ENCODE data around the gene RUNX1. TPM values are rescaled to one million over a fixed set of nuclear protein-coding genes. Genes with fewer than 3 reads are reported as not detected.
"Not testable (repeated sequence)": the region's sequence is repeated elsewhere in the genome, so short reads cannot be mapped to it uniquely, and the experiment has no call there.

The RUNX1 gene
- total RNA-seq, 1 donor from 2014 or later = 92.1 TPM

DNA sequence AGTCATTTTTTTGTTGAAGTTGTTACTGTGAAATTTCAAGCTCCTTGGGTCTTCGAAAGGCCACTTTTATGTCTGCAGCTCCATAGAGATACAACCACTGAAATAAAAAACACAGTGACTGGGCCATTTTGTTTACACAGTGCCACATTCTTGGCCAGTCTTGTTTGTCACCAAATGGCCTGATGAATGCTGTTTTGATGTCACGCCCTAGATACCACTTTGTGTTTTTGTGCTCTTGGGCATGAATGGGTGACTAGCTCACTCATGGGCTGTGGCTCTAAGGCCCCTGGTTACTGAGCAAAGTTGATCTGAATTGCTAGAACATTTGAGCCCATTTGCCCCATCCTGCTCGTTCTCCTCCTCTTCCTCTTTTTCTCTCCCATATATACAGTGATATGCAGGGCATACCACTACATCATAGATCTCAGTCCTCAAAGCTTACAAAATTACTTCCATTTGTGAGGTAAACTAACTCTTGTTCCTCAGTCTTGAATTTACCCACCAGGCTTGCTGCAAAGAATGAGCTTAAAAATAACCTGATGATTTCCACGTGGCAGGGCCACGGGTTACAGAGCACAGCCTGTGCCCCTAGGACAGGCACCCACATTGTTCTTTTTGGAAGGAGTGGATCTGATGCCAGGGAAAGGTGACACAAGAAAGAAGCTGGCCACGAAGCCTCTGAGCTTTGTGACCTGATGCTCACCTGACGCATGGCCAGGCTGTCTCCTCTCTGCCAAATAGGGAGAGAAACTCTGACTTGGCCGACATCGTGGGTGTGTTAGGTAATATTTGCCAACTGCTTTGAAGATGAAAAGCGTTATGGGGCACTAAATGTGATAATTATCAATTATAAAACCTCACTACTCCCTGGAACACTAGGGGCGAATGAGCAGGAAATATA lies 92.4 kb downstream of the RUNX1 start:
- intact Hi-C loops (cut with micrococcal nuclease) = no loop called here
- CTCF ChIA-PET = no interaction called here
- Mint-ChIP-seq H3K4me1 (peaks cover 18% of the 10 kb centered on the region), H3K27ac (no peak overlapping the region), H3K9me3 (peaks cover 4% of the 10 kb centered on the region), H3K4me3 (no peak overlapping the region), H3K36me3 (ENCODE audit: low read depth) (peaks cover 35% of the 10 kb centered on the region), H3K27me3 (no peaks in the 10 kb centered on the region)
- POLR2A ChIA-PET = no interaction called here
- no peak for ATAC-seq (ENCODE audit: low read depth)
- no peak for DNase-seq
- TF ChIP-seq CTCF (IDR thresholded peaks at IDR 0.05) = no peak

- Mint-ChIP-seq H3K4me3 (no peak overlapping the region), H3K9me3 (peaks cover 2% of the 10 kb centered on the region), H3K27ac (no peak overlapping the region), H3K4me1 (peaks cover 18% of the 10 kb centered on the region), H3K27me3 (no peaks in the 10 kb centered on the region), H3K36me3 (ENCODE audit: low read depth) (peaks cover 24% of the 10 kb centered on the region)
- ATAC-seq (ENCODE audit: low read depth) (no peak), DNase-seq (no peak)
- no peak for TF ChIP-seq CTCF (IDR thresholded peaks at IDR 0.05)
- intact Hi-C loops (cut with micrococcal nuclease) = no loop called here
- CTCF ChIA-PET = interaction anchor here (1.2 kb wide), 1 partner anchor 97 kb away, joined by 3 read pairs; no protein-coding TSS in a partner anchor
- POLR2A ChIA-PET = interaction anchor here (1.3 to 1.4 kb wide), 2 partner anchors 14 to 20 kb away, joined by 3 read pairs; no protein-coding TSS in a partner anchor
Observed at GRCh38 chr21:34953950-34954349, 95.2 kb downstream of the RUNX1 start.

DNA sequence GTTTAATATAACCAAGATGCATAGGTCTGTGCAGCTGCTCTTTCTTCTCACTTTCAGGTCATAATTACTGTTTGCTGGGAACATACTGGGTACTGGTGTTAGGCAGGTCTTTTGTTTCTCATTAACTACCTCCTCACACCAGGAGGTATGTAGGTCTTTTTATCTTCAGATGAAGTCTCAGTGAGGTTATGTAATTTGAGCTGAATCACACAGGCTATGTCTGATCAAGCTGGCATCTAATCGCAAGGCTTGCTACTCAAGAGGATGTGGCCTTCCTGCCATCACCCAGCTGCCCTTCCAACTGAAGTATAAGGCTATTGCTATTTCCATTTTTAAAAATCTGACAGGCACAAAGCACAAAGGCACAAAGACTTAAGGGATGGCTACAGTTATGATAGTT lies 96.4 kb downstream of the RUNX1 start:
- TF ChIP-seq CTCF (IDR thresholded peaks at IDR 0.05) = no peak
- ATAC-seq (ENCODE audit: low read depth) (no peak), DNase-seq (no peak)
- H3K27ac Mint-ChIP-seq = no peak overlapping the region
- CTCF ChIA-PET = interaction anchor here (1.2 to 1.8 kb wide), 2 partner anchors 99 to 207 kb away, joined by 3 to 4 read pairs; no protein-coding TSS in a partner anchor
- no peak overlapping the region for H3K4me3 Mint-ChIP-seq
- intact Hi-C loops (cut with micrococcal nuclease) = no loop called here
- peaks cover 2% of the 10 kb centered on the region for H3K9me3 Mint-ChIP-seq
- no peaks in the 10 kb centered on the region for H3K27me3 Mint-ChIP-seq
- peaks cover 20% of the 10 kb centered on the region for H3K4me1 Mint-ChIP-seq
- POLR2A ChIA-PET = interaction anchor here (1.4 kb wide), 1 partner anchor 19 kb away, joined by 3 read pairs; no protein-coding TSS in a partner anchor
- peaks cover 22% of the 10 kb centered on the region for H3K36me3 Mint-ChIP-seq (ENCODE audit: low read depth)

DNA sequence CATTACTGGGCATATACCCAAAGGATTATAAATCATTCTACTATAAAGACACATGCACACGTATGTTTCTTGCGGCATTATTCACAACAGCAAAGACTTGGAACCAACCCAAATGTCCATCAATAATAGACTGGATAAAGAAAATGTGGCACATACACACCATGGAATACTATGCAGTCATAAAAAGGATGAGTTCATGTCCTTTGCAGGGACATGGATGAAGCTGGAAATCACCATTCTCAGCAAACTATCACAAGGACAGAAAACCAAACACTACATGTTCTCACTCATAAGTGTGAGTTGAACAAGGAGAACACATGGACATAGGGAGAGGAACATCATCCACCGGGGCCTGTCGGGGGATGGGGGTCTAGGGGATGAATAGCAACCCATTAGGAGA lies 97.2 kb downstream of the RUNX1 start:
- H3K27ac Mint-ChIP-seq; H3K27me3 Mint-ChIP-seq; DNase-seq; intact Hi-C loops (cut with micrococcal nuclease); H3K9me3 Mint-ChIP-seq; ATAC-seq (ENCODE audit: low read depth); H3K4me3 Mint-ChIP-seq; POLR2A ChIA-PET: not testable (repeated sequence)
- Mint-ChIP-seq H3K4me1 (peaks cover 28% of the 10 kb centered on the region), H3K36me3 (ENCODE audit: low read depth) (peaks cover 20% of the 10 kb centered on the region)
- CTCF ChIA-PET = interaction anchor here (1.8 kb wide), 1 partner anchor 206 kb away, joined by 4 read pairs; no protein-coding TSS in a partner anchor

DNA sequence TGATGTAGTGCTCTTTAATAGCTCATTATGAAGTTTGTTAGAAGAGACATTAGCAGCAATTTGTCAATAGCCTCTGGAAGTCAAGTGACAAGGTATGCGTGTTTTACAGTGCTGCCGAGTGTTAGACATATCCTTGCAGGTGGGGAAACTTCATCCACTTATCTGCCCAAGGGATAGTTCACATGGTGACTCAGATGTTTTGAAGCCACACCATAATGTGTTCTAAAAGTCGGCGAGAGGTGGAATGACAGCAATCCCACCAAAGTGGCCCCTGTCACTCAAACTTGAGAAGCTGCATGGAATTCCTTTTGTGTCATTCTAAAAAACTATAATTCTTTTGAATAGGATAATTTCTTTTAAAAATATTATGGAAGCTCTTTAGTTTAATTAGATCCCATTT lies 98.1 kb downstream of the RUNX1 start:
- CTCF ChIA-PET = no interaction called here
- intact Hi-C loops (cut with micrococcal nuclease) = no loop called here
- ATAC-seq (ENCODE audit: low read depth) = no peak

More for the DNA sequence above, 98.1 kb downstream of the RUNX1 start:
- Mint-ChIP-seq H3K36me3 (ENCODE audit: low read depth) (peaks cover 13% of the 10 kb centered on the region), H3K27ac (no peak overlapping the region), H3K9me3 (peaks cover 2% of the 10 kb centered on the region), H3K4me1 (peaks cover 34% of the 10 kb centered on the region), H3K27me3 (no peaks in the 10 kb centered on the region), H3K4me3 (no peak overlapping the region)
- DNase-seq = no peak
- POLR2A ChIA-PET = interaction anchor here (1.0 kb wide), 1 partner anchor 11 kb away, joined by 3 read pairs; no protein-coding TSS in a partner anchor
- TF ChIP-seq CTCF (IDR thresholded peaks at IDR 0.05) = no peak

Measured in activated B cell treated with CpG ODN at 0.5 μM for 24 hours (primary cell).